ENCODE results near the gene DNAJC5.

The DNAJC5 gene

GRCh38 chr20:63900413-63900812 is 5.5 kb downstream of the DNAJC5 start:
- H3K27ac ChIP-seq (ENCODE audit: low read depth, low read length, poor library complexity, severe bottlenecking): no peak overlapping the region
- no peaks in the 10 kb centered on the region for H3F3A ChIP-seq (ENCODE audit: insufficient read depth, low read length)
- H3K4me3 ChIP-seq (ENCODE audit: low read depth, low read length, poor library complexity, severe bottlenecking): no peak overlapping the region
- H3K4me2 ChIP-seq (ENCODE audit: low read length): no peak overlapping the region
- peaks cover 10% of the 10 kb centered on the region; the same call in 1 of the 2 replicates for H3K36me3 ChIP-seq (ENCODE audit: insufficient read depth, low read length)
- no peaks in the 10 kb centered on the region for H3K27me3 ChIP-seq (ENCODE audit: insufficient read depth, low read length)
- no peak overlapping the region for H2AFZ ChIP-seq (ENCODE audit: low read length)
- no peaks in the 10 kb centered on the region for H4K20me1 ChIP-seq (ENCODE audit: insufficient read depth, low read length)
- H3K9ac ChIP-seq (ENCODE audit: low read length): no peak overlapping the region
- H3K9me3 ChIP-seq (ENCODE audit: low read length): no peaks in the 10 kb centered on the region
- H3K79me2 ChIP-seq (ENCODE audit: insufficient read depth, low read length): peaks cover 74% of the 10 kb centered on the region
- no peaks in the 10 kb centered on the region for H3K9me2 ChIP-seq (ENCODE audit: low read depth, low read length)
- peaks cover 41% of the 10 kb centered on the region for H3K4me1 ChIP-seq (ENCODE audit: insufficient read depth, low read length, severe bottlenecking)
- no peak for TF ChIP-seq CTCF (IDR thresholded peaks at IDR 0.05; ENCODE audit: low read length)
- no peak for TF ChIP-seq EZH2 (IDR thresholded peaks at IDR 0.05; ENCODE audit: borderline replicate concordance, low read length)

DNA sequence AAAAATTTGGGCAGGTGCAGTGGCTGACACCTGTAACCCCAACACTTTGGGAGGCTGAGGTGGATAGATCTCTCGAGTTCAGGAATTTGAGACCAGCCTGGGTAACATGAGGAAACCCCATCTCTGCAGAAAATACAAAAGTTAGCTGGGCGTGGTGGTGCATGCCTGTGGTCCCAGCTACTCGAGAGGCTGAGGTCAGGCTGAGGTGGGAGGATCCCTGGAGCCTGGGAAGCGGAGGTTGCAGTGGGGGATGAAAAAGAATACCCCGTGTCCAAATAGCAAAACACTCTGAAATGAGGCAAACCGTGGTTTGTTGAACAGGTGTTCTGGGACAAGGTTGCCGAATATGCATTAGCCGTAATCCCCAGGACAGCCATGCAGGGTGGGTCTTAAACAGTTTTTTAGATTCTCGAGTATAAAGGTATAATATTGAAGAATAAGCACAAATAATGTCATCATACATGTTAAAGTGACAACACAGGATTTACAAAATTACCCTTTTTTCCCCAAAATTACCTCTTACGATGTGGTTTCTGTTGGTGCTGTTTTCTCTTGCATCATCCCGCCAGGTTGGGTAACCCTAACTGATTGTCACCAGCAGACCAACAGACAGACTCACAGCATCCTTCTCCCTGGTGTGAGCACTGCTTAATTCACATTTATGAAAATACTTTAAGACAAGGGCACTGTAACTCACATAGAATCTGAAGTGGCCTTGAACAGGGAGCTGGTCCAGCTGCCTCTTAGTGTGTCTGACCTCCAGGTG is 9.1 kb downstream of the DNAJC5 start:
- Histone ChIP-seq H4K20me1 (ENCODE audit: insufficient read depth, low read length) (no peaks in the 10 kb centered on the region), H3K27me3 (ENCODE audit: insufficient read depth, low read length) (no peaks in the 10 kb centered on the region), H3K9me2 (ENCODE audit: low read depth, low read length) (no peaks in the 10 kb centered on the region), H3K4me2 (ENCODE audit: low read length) (no peak overlapping the region), H3K36me3 (ENCODE audit: insufficient read depth, low read length) (no peaks in the 10 kb centered on the region; the same call in 1 of the 2 replicates), H3K9ac (ENCODE audit: low read length) (no peak overlapping the region), H3K27ac (ENCODE audit: low read depth, low read length, poor library complexity, severe bottlenecking) (no peak overlapping the region), H3F3A (ENCODE audit: insufficient read depth, low read length) (no peaks in the 10 kb centered on the region), H3K9me3 (ENCODE audit: low read length) (no peaks in the 10 kb centered on the region), H3K4me3 (ENCODE audit: low read depth, low read length, poor library complexity, severe bottlenecking) (no peak overlapping the region), H3K79me2 (ENCODE audit: insufficient read depth, low read length) (peaks cover 67% of the 10 kb centered on the region), H3K4me1 (ENCODE audit: insufficient read depth, low read length, severe bottlenecking) (peaks cover 9% of the 10 kb centered on the region), H2AFZ (ENCODE audit: low read length) (no peak overlapping the region)
- TF ChIP-seq CTCF (IDR thresholded peaks at IDR 0.05; ENCODE audit: low read length) (no peak), EZH2 (IDR thresholded peaks at IDR 0.05; ENCODE audit: borderline replicate concordance, low read length) (no peak)

DNA sequence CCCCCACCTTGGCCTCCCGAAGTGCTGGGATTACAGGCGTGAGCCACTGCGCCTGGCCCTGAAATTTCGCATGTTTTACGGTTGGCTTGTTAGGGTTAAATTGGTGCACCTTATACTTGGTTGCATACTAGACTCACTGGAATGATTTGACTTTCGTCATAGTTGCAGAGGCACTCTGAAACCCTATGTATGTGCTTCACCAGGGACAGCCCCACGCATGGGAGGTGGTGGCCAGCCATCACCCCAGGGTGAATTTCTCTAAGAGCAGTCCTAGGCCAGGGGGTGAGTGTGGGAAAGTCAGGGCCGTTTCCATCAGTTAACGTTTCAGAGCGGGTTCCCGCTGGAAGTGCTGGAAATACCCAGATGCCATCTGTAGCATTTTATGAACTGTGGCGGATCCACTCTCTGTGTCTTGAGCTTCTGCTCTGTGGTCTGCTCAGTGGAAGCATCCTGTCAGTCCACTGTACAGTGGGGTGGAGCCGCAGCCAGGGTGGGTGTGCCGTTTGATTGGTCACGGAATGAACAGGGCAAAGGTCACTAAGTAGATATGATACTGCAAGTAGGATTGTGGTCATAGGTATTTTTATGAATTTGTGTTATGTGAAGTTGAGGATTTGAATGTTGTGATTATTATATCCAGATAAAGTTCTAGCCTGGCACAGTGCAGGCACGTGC is 13.2 kb downstream of the DNAJC5 start:
- TF ChIP-seq EZH2 (IDR thresholded peaks at IDR 0.05; ENCODE audit: borderline replicate concordance, low read length) (no peak), CTCF (IDR thresholded peaks at IDR 0.05; ENCODE audit: low read length) (no peak)
- H3K27ac ChIP-seq (ENCODE audit: low read depth, low read length, poor library complexity, severe bottlenecking): peak overlapping the region; percentile 5
- peaks cover 38% of the 10 kb centered on the region for H3K4me1 ChIP-seq (ENCODE audit: insufficient read depth, low read length, severe bottlenecking)
- H3K4me3 ChIP-seq (ENCODE audit: low read depth, low read length, poor library complexity, severe bottlenecking): no peak overlapping the region
- H4K20me1 ChIP-seq (ENCODE audit: insufficient read depth, low read length): no peaks in the 10 kb centered on the region
- no peaks in the 10 kb centered on the region for H3K9me2 ChIP-seq (ENCODE audit: low read depth, low read length)
- peaks cover 64% of the 10 kb centered on the region for H3K79me2 ChIP-seq (ENCODE audit: insufficient read depth, low read length)
- H2AFZ ChIP-seq (ENCODE audit: low read length): no peak overlapping the region
- no peaks in the 10 kb centered on the region for H3F3A ChIP-seq (ENCODE audit: insufficient read depth, low read length)
- H3K9ac ChIP-seq (ENCODE audit: low read length): no peak overlapping the region
- no peak overlapping the region for H3K4me2 ChIP-seq (ENCODE audit: low read length)
- H3K36me3 ChIP-seq (ENCODE audit: insufficient read depth, low read length): no peaks in the 10 kb centered on the region; the same call in 1 of the 2 replicates
- no peaks in the 10 kb centered on the region for H3K9me3 ChIP-seq (ENCODE audit: low read length)
- no peaks in the 10 kb centered on the region for H3K27me3 ChIP-seq (ENCODE audit: insufficient read depth, low read length)
